NCI-H2196 (cell line): ENCODE measurements around the gene LRFN4.

Experiments used
- DNase-seq: peaks from one replicate; lab custom pipeline; 2025; ENCODE audit not compliant: unreplicated experiment; lab: John Stamatoyannopoulos, UW

Gene LRFN4

DNA sequence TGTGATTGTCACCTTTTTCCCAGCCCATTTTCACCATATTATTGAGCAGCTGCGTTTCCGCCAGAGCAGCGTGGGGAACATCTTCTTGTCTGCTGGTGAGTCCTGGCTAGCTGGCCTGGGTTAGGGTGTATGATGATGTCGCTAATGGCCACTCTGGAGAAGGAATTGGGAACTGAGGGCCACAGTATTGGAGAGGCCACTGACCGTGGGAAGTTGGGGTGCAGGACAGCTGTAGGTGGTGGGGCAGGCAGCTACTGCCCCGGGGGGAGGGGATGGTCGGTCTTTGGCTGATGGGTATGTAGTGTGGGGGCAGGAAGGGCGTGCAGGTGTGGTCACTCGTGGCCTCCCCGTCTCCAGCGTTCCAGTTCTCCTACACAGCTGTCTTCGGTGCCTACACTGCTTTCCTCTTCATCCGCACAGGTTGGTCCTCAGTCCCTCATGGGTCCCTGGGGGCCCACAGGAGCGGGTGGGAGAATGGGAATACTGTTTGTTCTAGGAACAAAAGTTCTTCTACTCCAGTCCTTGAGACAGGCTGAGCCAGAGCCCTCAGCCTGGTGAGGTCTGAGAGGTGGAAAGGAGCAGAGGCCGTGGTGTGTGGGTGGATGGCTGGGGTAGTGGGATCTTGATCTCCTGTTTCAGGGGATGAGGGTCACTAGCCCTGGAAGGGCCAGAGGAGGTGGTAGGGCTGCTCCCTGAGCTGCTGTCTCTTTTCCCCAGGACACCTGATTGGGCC, 11.6 kb upstream of the LRFN4 start:
- no peak for DNase-seq

DNA sequence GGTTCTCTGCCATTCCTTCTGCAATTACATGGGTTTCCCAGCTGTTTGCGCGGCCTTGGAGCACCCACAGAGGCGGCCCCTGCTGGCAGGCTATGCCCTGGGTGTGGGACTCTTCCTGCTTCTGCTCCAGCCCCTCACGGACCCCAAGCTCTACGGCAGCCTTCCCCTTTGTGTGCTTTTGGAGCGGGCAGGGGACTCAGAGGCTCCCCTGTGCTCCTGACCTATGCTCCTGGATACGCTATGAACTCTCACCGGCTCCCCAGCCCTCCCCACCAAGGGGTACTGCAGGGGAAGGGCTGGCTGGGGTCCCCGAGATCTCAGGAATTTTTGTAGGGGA, 11.0 kb upstream of the LRFN4 start:
- DNase-seq: no peak

DNA sequence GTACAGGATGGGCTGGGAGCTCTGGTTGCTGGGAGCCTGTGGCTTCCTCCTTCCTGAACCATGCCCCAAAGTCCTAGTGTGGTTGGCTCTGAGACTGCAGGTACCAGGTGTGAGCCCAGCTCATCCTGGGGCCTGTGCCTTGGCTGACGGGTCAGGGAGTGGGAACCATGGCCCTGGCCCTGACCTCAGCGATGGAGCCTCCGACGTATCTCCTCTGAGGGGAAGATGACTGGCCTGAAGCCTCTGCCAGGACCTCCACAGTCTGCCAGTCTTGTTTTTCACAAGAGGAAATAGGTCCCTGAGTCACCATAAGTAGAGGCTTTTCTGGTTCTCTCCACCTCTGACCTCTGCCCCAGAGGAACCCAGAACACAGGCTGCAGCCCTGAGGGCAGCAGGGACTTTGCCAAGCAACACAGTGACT, 10.2 kb upstream of the LRFN4 start:
- DNase-seq: no peak

DNA sequence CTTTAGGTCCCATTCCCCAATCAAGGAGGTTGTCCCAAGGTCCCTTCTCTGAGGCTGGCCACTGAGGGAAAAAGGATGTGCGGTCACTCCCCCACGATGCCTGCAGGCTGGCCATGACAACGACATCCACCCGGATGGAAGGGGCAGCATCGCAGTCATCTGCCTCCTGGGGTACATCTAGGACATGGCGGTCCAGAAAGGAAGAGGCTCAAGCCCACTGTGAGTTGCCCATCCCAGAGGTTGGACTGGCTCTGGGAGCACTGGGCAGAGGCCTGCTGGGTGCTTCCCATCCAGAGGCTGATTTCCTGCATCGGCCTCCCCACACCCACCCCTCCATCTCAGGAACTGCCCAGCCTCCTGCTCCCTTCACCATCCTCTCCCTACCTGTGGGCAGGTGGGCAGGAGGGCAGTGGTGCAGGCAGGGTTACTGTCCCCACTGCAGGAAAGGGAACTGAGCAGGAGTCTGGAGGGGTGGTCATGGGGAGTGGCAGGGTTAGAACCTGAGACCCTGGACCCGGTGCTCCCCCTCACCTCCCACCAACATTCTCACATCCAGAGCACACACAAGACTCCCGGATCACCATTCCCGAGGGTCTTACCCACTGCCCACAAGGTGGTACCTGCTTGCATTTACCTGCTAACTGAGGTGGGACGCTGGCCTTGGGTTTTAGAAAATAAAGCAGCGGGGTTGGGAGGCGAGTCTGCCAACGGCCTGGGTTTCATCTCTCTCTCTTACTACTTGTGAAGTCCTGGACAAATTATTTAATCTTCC, 9.2 kb upstream of the LRFN4 start:
- DNase-seq: no peak

DNA sequence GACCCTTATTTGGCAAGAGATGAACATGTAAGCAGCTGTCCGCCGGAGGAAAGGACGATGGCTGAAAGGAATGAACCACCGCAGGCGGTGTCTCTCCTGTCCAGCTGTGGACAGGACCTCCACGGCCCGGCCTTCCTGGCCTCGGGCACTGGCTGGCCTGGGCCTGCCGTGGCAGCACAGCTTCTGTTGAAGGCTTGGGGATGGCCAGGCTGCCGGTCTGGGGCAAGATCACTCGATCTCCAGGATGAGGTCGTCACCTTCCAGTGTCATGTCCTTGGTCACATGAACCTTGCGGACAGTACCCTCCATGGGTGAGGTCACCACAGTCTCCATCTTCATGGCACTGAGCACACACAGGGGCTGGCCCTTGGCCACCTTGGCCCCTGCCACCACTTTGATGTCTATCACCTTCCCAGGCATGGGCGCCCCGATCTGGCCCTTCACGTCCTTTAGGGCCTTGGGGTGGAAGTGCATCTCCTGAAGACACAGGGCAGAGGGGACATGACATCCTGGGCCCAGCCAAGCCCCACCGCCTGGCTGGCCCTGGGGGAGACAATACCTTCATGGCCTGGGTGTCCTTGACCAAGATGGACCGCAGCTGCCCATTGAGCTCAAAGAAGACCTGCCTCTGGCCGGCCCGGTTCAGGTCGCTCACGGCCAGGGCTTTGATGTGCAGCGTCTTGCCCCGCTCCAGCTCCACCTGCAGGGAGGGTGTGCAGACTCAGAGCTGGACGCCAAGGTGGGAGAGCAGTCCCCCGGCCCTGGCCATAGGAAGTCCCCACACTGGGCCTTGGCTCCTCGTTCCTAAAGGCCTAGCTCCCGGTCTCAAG, 8.0 kb upstream of the LRFN4 start:
- no peak for DNase-seq

DNA sequence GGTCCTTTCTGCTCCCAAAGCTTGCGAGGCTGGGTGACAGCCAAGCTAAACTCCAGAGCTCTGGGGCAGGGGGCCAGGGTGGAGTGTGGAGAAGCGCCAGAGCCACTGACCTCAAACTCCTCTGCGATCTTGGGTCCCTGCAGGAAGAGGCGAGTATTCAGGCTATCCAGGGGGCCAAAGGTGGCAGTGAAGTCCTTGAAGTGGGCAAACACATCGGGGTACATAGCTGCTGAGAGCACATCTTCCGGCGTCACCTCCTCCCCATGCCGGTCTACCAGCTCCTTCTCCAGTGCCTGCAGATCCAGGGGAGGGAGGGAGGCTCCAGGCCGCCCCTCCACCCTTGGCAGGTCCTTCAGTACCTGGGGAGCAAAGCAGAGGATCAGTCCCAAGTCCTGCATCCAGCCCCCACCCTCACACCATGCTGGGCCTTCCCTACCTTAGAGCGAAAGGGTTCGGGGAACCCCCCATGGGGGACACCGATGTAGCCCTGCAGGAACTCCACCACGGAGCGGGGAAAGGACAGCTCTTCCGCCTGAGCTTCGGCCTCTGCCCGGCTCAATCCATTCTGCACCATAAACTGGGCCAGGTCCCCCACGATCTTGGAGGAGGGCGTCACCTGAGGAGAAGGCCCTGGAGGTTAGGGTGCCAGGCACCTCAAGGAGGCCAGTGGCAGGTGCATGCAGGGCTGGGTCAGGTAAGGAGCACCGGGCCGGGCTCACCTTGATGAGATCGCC, 7.2 kb upstream of the LRFN4 start:
- DNase-seq: no peak

DNA sequence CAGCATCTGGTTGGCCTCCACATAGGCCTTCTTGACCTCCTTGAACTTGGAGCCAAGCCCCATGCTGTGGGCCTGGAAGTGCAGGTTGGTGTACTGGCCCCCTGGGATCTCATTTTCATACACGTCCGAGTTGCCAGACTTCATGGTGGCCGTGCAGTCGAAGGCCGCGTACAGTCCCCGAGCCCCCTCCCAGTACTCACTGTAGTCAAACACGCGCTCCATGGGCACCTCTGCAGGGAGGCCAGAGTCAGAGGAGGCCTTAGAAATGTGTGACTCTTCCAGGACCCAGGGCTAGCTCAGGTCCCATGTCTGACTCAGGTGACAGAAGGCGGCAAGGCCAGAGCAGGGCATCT, 6.7 kb upstream of the LRFN4 start:
- DNase-seq: no peak

DNA sequence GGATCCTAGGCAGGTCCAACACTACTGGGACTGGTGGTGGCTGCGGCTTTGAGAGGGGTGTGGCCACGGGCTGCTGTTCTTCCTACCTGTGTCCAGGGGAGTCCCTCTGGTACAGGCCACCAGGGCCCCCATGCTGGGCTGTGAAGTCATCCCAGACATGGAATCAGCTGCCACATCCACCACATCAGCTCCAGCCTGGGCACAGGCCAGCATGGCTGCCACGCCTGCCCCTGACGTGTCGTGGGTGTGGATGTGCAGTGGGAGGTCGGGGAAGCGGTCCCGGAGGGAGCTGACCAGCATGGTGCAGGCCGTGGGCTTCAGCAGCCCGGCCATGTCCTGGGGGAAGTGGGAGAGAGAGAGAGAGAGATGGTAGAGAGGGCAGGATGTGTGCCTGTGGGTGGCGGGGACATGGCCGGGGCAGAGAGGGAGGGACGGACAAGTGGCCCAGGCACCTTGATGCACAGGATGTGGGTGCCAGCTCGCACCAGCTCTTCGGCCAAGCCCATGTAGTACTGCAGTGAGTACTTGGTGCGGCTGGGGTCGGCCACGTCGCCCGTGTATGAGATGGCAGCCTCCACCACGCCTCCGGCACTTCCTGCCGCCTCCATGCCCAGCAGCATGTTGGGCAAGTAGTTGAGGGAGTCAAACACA, 6.2 kb upstream of the LRFN4 start:
- DNase-seq: no peak

DNA sequence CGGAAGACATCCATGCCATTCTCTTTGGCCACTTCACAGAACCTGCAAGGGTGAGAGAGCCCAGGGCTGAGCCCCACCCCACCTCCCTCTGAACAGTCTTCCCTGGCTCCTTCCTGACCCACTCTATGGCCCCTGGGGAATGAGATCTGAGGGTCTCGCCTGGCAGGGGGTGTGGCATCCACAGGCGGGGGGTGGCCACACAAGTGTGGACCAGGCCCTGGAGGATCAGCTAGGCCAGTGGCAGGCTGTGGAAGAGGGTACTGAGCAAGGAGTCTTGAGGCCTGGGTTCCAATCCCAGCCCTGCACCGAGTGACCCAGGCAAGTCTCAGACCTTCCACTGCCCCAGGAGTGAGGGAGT, 5.6 kb upstream of the LRFN4 start:
- no peak for DNase-seq

DNA sequence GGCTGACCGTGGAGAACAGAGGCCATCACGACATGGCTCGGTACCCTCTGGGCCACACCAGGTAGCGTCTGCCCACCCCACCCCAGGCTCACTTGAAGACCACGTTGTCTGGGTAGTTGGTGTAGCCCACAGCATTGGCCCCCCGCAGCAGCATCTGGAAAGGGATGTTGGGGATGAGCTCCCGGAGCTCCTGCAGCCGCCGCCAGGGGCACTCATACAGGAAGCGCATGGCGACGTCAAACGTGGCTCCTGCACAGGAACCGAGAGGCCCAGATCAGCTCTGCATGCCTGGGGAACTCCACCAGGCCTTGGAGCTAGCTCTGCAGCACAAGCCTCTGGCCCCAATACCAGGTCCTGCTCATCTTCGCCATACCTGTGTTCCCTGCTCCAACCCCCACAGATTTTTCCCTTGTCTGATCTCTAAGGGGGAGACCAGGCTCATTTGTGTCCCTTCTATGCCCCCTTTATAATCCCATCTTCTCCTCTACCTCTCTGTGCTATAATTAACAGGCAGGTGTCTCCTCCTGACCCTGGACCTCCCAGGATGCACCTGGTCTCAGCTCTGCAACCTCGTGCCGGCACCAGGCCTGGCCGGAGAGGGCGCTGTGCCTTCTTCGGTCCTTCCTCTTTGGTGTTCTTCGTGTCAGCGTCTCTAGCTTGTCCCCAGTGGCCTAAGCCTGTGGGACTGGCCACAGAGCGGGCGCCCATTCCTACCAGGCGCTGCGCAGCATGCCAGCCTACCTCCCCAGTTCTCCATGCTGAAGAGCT, 5.0 kb upstream of the LRFN4 start:
- DNase-seq: no peak

DNA sequence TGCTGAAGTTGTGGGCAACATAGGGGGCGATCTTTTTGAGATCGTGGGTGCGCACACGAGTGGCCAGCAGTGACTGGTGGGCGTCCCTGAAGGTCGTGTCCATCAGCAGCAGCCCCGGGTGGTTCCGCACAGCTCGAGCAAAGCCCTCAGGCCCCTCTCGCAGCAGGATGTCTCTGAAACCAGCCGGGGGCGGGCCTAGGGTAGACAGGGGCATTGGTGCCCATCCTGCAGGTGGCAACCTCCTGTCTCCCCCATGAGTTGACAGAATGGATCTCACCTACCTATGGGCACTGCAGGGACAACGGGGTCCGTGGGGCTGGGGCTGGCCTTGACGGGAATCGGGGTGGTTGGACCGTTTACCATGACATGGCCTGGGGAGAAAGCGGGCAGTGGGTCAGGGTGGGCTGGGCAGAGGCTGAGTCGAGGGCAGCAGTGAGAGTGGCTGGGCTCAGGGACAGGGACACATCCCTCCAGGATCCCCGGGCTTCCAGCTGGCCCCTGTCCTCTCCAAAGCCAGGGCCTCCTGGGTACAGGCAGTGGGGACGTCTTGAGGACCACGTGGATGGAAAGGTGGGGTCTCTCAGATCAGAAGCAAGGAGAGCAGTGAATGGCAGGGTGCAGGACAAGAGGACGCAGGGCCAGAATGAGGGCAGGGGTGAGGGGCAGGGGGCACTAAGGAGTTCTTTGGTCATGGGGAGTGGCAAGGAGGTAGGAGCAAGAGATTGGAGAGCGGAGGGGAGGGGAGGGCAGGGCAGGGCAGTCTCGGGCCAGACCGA, 4.2 kb upstream of the LRFN4 start:
- DNase-seq: no peak

DNA sequence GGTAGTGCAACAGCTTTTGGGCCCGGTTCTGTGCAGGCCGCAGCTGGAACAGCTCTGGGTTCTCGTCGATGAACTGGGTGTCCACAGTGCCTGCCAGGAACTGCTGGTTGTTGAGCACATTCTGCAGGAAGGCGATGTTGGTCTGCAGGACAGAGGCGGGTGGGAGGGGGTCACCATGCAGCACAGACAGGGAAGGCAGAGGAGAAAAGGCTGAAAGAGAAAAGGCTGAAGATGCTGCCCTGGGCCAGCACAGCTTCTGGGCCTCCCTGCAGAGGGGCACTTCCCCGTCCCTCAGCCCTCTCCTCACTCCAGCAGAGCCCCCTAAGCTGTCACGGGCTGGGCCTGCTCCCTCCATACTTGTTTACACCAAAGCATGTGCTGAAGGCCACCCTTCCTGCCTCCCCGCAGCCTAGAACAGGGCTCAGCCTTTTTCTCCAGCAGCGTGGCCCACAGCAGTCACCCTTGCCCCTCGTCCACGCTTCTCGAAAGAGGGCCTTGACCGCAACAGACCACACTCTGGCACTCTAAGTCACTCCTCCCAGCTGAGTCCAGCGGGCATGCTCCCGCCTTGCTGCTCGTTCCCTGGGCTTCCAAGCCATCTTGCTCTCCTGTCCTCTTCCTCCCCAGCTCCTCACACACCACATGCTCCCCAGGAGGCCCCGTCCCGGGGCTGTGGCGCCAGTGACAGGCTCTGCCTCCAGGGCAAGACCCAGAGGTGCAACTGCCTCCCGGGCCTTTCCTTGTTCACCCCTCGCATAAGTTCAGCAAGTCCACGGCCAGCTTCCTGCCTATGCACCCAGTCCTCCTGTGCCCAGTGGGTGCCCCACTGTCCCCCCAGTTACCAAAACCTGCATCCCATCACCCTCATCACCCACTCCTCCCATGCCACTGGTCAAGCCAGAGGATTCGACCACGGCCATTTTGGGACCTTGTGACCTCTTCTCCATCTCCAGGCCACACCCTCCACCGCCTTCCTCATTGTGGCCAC, 3.3 kb upstream of the LRFN4 start:
- no peak for DNase-seq

DNA sequence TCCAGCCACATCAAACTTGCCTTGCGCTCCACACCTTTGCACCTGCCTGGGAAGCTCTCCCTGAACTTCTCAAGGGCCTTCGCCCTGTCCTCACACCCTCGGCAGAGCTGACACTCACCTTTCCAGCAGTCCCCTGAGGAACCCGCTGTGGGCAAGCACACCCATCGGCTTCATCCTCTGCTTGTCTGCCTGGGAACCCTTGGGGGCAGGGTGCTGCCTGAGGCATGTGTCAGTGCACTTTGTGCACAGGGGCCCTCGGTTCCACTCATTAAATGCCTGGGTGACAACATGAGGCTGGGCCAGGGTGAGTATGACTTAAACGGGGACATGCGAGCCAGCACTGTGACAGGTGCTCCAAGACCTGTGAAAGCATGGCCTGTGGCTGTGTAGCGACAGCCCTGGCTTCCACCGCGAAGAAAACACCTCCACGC, 2.6 kb upstream of the LRFN4 start:
- no peak for DNase-seq

DNA sequence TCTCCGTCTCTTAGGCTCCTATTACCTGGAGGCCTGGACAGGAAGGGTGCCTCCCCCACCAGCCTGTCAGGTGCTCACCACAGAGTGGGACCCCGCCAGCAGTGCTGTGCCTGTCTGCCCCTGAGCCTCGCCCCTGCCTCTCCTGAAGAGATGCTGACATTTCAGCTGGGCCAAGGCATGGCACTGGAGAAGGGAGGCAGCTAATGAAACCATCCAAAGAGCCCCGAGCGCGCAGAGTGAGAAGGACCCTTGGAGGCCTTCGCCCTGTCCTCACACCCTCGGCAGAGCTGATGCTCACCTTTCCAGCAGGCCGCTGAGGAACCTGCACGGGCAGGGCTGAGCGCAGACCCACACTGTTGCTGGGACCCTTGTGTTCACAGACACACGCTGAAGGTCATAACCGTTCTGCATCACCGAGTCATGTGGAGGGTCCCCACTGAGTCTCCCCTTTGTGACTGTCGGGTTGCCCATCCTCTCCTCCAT, 2.1 kb upstream of the LRFN4 start:
- DNase-seq: no peak

DNA sequence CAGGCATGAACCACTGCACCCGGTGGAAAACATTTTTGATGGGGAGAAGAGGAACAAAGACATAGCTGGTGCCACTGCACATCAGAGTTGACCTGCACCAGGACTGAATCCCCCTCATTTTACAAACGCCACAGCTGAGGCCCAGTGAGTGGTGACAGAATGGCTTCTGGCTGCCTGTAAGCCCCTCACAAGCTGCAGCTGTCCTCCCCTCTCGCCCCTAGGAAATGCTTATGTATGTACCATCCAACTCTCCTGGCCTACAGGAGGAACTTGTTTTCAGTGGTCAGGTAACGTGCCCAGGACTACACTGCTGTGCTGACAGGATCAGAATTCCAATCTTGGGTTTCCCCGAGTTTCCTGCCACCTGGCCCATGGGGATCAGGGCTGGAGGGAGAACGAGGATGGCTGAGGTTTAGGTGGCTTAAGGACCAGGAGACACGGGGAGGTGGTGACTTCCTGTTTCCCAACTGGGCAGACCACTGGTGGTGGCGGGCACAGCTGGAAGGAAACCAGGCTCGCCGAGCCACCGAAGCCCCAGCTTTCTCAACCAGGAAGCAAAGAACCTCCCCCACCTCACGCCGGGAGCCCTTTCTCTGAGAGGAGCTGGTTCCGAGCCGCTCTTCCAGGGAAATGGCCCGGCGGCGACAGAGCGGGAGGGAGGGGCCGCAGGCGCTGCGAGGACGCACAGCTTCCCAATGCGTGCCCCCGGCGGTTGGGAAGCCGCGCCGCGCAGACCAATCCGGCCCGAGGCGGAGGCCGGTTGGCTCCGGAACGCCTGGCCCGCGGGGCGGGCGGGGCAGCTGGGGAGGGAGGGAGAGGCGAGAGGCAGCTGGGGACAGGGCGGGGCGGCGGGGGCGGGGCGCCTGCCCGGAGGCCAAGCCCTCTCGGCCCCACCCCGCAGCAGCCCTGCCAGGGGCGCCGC, 1.0 kb upstream of the LRFN4 start:
- peak; percentile 96 for DNase-seq

DNA sequence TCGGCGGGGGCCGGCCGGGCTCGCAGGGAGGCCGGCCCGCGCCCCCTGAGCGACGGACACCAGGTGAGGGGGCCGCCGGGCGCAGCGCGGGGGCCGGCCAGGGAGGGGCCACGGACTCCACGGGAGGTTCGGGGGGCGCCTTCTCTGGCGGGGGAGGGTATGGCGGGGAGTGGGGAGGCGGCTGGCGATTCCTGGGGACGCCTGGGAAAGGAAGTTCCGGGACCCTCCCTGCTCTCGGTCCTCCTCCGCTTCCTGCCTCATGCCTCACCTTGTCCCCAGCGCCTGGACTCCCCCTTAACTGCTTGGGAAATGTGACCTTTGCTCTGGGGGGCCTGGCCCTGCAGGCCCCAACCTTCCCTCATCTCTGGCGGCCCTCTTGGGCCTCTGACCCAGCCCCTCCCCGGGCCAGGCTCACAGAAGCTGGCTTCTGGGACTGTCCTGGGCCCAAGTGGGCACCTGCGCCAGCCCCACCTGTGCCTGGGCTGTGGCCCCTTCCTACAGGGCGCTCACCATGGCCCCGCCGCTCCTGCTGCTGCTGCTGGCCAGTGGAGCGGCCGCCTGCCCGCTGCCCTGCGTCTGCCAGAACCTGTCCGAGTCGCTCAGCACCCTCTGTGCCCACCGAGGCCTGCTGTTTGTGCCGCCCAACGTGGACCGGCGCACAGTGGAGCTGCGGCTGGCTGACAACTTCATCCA, 516 bp downstream of the LRFN4 start:
- no peak for DNase-seq

DNA sequence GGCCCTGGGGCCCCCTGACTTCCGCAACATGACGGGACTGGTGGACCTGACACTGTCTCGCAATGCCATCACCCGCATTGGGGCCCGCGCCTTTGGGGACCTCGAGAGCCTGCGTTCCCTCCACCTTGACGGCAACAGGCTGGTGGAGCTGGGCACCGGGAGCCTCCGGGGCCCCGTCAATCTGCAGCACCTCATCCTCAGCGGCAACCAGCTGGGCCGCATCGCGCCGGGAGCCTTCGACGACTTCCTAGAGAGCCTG, 992 bp downstream of the LRFN4 start:
- DNase-seq: no peak
